HepG2 (cell line): ENCODE measurements around the gene GPR31. TPM values are rescaled to one million over a fixed set of nuclear protein-coding genes. Genes with fewer than 3 reads are reported as not detected.

ENCODE experiments used
- CREB3 ChIP-seq: sonication (generic); formaldehyde crosslinking; IDR thresholded peaks from 2 replicates; pipeline ENCODE4 v1.5.0; 2020; ENCODE audit warnings: missing genetic modification reagents
- HMGXB3 ChIP-seq: sonication (generic); formaldehyde crosslinking; IDR thresholded peaks from 2 replicates; pipeline ENCODE4 v1.4.0; 2020; ENCODE audit warnings: missing genetic modification reagents, borderline replicate concordance
- KDM2A ChIP-seq: sonication (generic); formaldehyde crosslinking; IDR thresholded peaks from 2 replicates; pipeline ENCODE4 v1.4.0; 2020; ENCODE audit warnings: low read depth, missing genetic modification reagents, borderline replicate concordance
- NR2F6 ChIP-seq, 2 experiments: IDR thresholded peaks; 2 replicates each; pipeline ENCODE4 v1.6.1; 2016; ENCODE audit warnings: antibody characterized with exemption in 1 of 2, mild to moderate bottlenecking in 1 of 2
- PRDM4 ChIP-seq: sonication (generic); formaldehyde crosslinking; IDR thresholded peaks from 2 replicates; pipeline ENCODE4 v1.9.0; 2021; ENCODE audit warnings: missing genetic modification reagents, borderline replicate concordance
- ZNF749 ChIP-seq: sonication (generic); formaldehyde crosslinking; IDR thresholded peaks from 2 replicates; pipeline ENCODE4 v1.8.0; 2022; ENCODE audit warnings: mild to moderate bottlenecking, missing genetic modification reagents, moderate library complexity, borderline replicate concordance
- ZNF770 ChIP-seq: sonication (generic); formaldehyde crosslinking; IDR thresholded peaks from 2 replicates; pipeline ENCODE4 v1.5.0; 2020; ENCODE audit warnings: mild to moderate bottlenecking, missing genetic modification reagents
- ZNF775 ChIP-seq: sonication (generic); formaldehyde crosslinking; IDR thresholded peaks from 2 replicates; pipeline ENCODE4 v1.4.0; 2020; ENCODE audit warnings: missing genetic modification reagents, mild to moderate bottlenecking, moderate library complexity, borderline replicate concordance
- polyA plus RNA-seq, 8 experiments: library from polyadenylated mRNA; depleted of rRNA in 3 of 8; stranded (reverse) in 7 of 8; unstranded in 1 of 8; fragments of >200 nt; fragmentation: Illumina TruSeq in 4 of 8; extraction: Trizol in 4 of 8; gene quantifications; 2 replicates each; pipeline versions ENCODE4 v1.2.1 to v1.2.3, GENCODE V29; 2011 to 2016; ENCODE audit warnings: low read depth in 4 of 8, missing spikeins in 1 of 8, mixed read lengths in 1 of 8; ENCODE audit not compliant: insufficient read depth in 1 of 8
- total RNA-seq, 5 experiments: library from RNA; depleted of rRNA; stranded (reverse); fragments of >200 nt; fragmentation: Illumina TruSeq; extraction: Trizol; gene quantifications; 2 replicates each; pipeline ENCODE4 v1.2.3, GENCODE V29; 2016; ENCODE audit warnings: low read depth in 1 of 5
- TF ChIP-seq, protein P1 (sequence below): sonication (generic); formaldehyde crosslinking; IDR thresholded peaks from 2 replicates; pipeline ENCODE4 v1.5.1; 2020; ENCODE audit warnings: missing genetic modification reagents, mild to moderate bottlenecking, borderline replicate concordance
- TF ChIP-seq, protein P2 (sequence below): sonication (generic); formaldehyde crosslinking; IDR thresholded peaks from 2 replicates; pipeline ENCODE4 v1.5.0; 2020; ENCODE audit warnings: missing genetic modification reagents

The GPR31 gene
- total and polyA plus RNA-seq, 2 of the 13 experiments (the other 11 are each of a cell fraction or from before 2014, with no cell fraction given): not detected

GRCh38 chr6:167130712-167131684, 26.8 kb downstream of the GPR31 start (continued):
- TF ChIP-seq HMGXB3 (CRISPR knock-in tag): peak; percentile 77; the same call in 1 of the 2 replicates
- TF ChIP-seq ZNF775: no peak
- no peak for TF ChIP-seq ZNF749 (CRISPR knock-in tag)
- no peak for TF ChIP-seq CREB3 (CRISPR knock-in tag)
- no peak for TF ChIP-seq ZNF770
- TF ChIP-seq, protein P1, sequence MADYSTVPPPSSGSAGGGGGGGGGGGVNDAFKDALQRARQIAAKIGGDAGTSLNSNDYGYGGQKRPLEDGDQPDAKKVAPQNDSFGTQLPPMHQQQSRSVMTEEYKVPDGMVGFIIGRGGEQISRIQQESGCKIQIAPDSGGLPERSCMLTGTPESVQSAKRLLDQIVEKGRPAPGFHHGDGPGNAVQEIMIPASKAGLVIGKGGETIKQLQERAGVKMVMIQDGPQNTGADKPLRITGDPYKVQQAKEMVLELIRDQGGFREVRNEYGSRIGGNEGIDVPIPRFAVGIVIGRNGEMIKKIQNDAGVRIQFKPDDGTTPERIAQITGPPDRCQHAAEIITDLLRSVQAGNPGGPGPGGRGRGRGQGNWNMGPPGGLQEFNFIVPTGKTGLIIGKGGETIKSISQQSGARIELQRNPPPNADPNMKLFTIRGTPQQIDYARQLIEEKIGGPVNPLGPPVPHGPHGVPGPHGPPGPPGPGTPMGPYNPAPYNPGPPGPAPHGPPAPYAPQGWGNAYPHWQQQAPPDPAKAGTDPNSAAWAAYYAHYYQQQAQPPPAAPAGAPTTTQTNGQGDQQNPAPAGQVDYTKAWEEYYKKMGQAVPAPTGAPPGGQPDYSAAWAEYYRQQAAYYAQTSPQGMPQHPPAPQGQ (CRISPR knock-in tag): 0 out of 2 replicates have a peak, but pooled peaks have one; percentile 68
- TF ChIP-seq, protein P2, sequence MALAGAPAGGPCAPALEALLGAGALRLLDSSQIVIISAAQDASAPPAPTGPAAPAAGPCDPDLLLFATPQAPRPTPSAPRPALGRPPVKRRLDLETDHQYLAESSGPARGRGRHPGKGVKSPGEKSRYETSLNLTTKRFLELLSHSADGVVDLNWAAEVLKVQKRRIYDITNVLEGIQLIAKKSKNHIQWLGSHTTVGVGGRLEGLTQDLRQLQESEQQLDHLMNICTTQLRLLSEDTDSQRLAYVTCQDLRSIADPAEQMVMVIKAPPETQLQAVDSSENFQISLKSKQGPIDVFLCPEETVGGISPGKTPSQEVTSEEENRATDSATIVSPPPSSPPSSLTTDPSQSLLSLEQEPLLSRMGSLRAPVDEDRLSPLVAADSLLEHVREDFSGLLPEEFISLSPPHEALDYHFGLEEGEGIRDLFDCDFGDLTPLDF (CRISPR knock-in tag): no peak
- peak; percentile 75 for TF ChIP-seq KDM2A (CRISPR knock-in tag)
- no peak; the same call in 1 of the 2 replicates for TF ChIP-seq NR2F6 (IDR thresholded peaks at IDR 0.05)
- peak; percentile 64 for TF ChIP-seq NR2F6 (CRISPR knock-in tag; IDR thresholded peaks at IDR 0.05)
- no peak for TF ChIP-seq PRDM4
